ENCODE measurements around the gene DCHS2. TPM values are rescaled to one million over a fixed set of nuclear protein-coding genes. Genes with fewer than 3 reads are reported as not detected.

The DCHS2 gene
- total and polyA plus RNA-seq, 2 of the 8 experiments (the other 6 are each of a cell fraction or from before 2014, with no cell fraction given), result 0.54 to 2.6 TPM

GRCh38 chr4:154414371-154414770 lies 77.2 kb downstream of the DCHS2 start:
- CTCF ChIA-PET (ENCODE audit: partially characterized antibody), result interaction anchor here (0.6 to 2.8 kb wide), 3 partner anchors 15 to 633 kb away, joined by 3 to 13 read pairs (median 4); no protein-coding TSS in a partner anchor

More at GRCh38 chr4:154414371-154414770, 77.2 kb downstream of the DCHS2 start:
- H3K23ac ChIP-seq (ENCODE audit: insufficient read length), result no peak overlapping the region
- peaks cover 0 to 5% (median 0%) of the 10 kb centered on the region in 4 experiments; a peak in 1 of 7 replicates for H3K4me1 ChIP-seq (replicated peaks in 1 of 4; ENCODE audit: control insufficient read depth in 3 of 4, insufficient read depth in 4 of 4, low read length in 3 of 4)
- POLR2A ChIA-PET (ENCODE audit: partially characterized antibody), result no interaction called here
- H3K27ac ChIP-seq (ENCODE audit: low read depth, low read length), result no peak overlapping the region
- H3K79me2 ChIP-seq (ENCODE audit: control insufficient read depth in 1 of 2, insufficient read depth in 2 of 2, low read length in 2 of 2), result no peaks in the 10 kb centered on the region
- H2BK120ac ChIP-seq (replicated peaks; ENCODE audit: low read depth, low read length), result no peak overlapping the region
- H2BK20ac ChIP-seq (ENCODE audit: low read length), result no peak overlapping the region
- 80% methylated on average over 1 of the region's 2 CpGs; no CpG with 5 or more reads in 1 of the 2 experiments for WGBS, 2 experiments (ENCODE audit: extremely low coverage in 1 of 2, insufficient coverage in 1 of 2, insufficient read length in 1 of 2, insufficient replicate concordance in 2 of 2, low coverage in 1 of 2, low lambda C conversion rate in 2 of 2, missing lambda C conversion rate in 1 of 2)
- FAIRE-seq, result no peak
- H3K23me2 ChIP-seq (ENCODE audit: low read depth, low read length), result peaks cover 11% of the 10 kb centered on the region
- no peak overlapping the region for H2AK5ac ChIP-seq (ENCODE audit: low read depth, low read length)
- DNase-seq (ENCODE audit: low read depth in 1 of 2, low spot score in 2 of 2), result no peak
- H4K91ac ChIP-seq (replicated peaks; ENCODE audit: insufficient read length, low read length), result no peak overlapping the region
- no peak overlapping the region for H3K4ac ChIP-seq (replicated peaks; ENCODE audit: insufficient read length, low read depth, low read length)
- H4K5ac ChIP-seq (ENCODE audit: insufficient read length, low read depth, low read length), result no peak overlapping the region
- H2BK12ac ChIP-seq (ENCODE audit: low read depth, low read length), result no peak overlapping the region
- no peak overlapping the region for H3K14ac ChIP-seq (ENCODE audit: insufficient read length)
- H4K8ac ChIP-seq (ENCODE audit: extremely low read depth, insufficient read depth, low read length), result no peak overlapping the region
- peaks cover 0 to 14% (median 9%) of the 10 kb centered on the region in 4 experiments; a peak in 4 of 7 replicates for H3K27me3 ChIP-seq (replicated peaks in 1 of 4; ENCODE audit: control insufficient read depth in 3 of 4, extremely low read depth in 1 of 4, insufficient read depth in 3 of 4, low read length in 3 of 4)
- TF ChIP-seq CHD2 (IDR thresholded peaks at IDR 0.05; ENCODE audit: low read length) (no peak), CBX5 (IDR thresholded peaks at IDR 0.05; ENCODE audit: low read depth, low read length) (no peak), POU5F1 (IDR thresholded peaks at IDR 0.05; ENCODE audit: low read depth, low read length) (no peak), GTF2F1 (IDR thresholded peaks at IDR 0.05; ENCODE audit: borderline replicate concordance, low read depth, low read length) (no peak), CBX8 (IDR thresholded peaks at IDR 0.05; ENCODE audit: borderline replicate concordance, low read depth, low read length) (no peak), RAD21 (IDR thresholded peaks at IDR 0.05 in 1 of 2, conservative IDR thresholded peaks at IDR 0.05 in 1 of 2; ENCODE audit: low read depth in 2 of 2, low read length in 2 of 2) (no peak), FOSL1 (IDR thresholded peaks at IDR 0.05; ENCODE audit: insufficient read depth, low read depth, low read length) (no peak), RXRA (IDR thresholded peaks at IDR 0.05; ENCODE audit: insufficient read depth, low read depth, low read length) (no peak)
- no peak overlapping the region for H2AFZ ChIP-seq (ENCODE audit: low read length)
- H3K56ac ChIP-seq (replicated peaks; ENCODE audit: insufficient read length, low read depth, low read length), result no peak overlapping the region
- no peak overlapping the region for H2BK5ac ChIP-seq (ENCODE audit: low read depth, low read length)
- H3K18ac ChIP-seq (ENCODE audit: extremely low read depth, low read length), result no peak overlapping the region
- no peaks in the 10 kb centered on the region for H3K36me3 ChIP-seq (ENCODE audit: control insufficient read depth in 2 of 4, insufficient read depth in 4 of 4, low read length in 3 of 4)
- no peak overlapping the region for H2BK15ac ChIP-seq (ENCODE audit: low read length)
- H3K9me3 ChIP-seq (ENCODE audit: insufficient read depth in 2 of 2, low read depth in 1 of 2, low read length in 1 of 2), result no peaks in the 10 kb centered on the region
- no peak overlapping the region for H3K4me2 ChIP-seq (ENCODE audit: insufficient read depth in 1 of 2, low read depth in 2 of 2, low read length in 2 of 2)
- no peaks in the 10 kb centered on the region for H4K20me1 ChIP-seq (replicated peaks in 1 of 2; ENCODE audit: control insufficient read depth in 1 of 2, insufficient read depth in 2 of 2, low read length in 2 of 2)
- no peaks in the 10 kb centered on the region for H3K79me1 ChIP-seq (ENCODE audit: low read depth, low read length)
- H3K4me3 ChIP-seq (ENCODE audit: extremely low read depth in 1 of 4, insufficient read depth in 2 of 4, low read depth in 3 of 4, low read length in 4 of 4), result no peak overlapping the region
- H3K9ac ChIP-seq (replicated peaks in 1 of 4; ENCODE audit: extremely low read depth in 1 of 4, low read depth in 3 of 4, low read length in 3 of 4), result no peak overlapping the region

All from H1 (cell line).